HG02759 (cell line): ENCODE data around the gene C10orf143.
"Not testable (repeated sequence)": the region's sequence is repeated elsewhere in the genome, so short reads cannot be mapped to it uniquely, and the experiment has no call there.

Source experiments
- ATAC-seq: cut with Tn5 transposase; IDR thresholded peaks from one replicate; pipeline ENCODE4 v1.9.1; 2021; ENCODE audit warnings: mild to moderate bottlenecking, moderate library complexity; ENCODE audit not compliant: unreplicated experiment

Gene C10orf143

DNA sequence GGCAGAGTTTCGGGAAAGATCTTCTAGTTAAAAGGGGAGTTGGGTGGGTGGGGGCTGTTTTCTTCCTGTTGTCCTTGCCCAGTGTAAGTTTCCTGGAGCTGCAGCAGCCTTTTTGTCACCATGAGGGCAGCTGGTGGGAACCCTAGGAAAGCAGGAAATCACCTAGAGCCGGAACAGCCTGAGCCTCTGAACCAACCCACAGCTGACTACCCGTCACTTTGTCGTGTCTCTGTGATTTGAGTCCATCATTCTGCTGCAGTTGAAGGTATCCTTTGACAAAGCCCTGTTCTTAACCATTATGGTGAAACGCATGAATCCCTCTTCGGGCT, 1.2 kb upstream of the C10orf143 start:
- ATAC-seq: no peak

DNA sequence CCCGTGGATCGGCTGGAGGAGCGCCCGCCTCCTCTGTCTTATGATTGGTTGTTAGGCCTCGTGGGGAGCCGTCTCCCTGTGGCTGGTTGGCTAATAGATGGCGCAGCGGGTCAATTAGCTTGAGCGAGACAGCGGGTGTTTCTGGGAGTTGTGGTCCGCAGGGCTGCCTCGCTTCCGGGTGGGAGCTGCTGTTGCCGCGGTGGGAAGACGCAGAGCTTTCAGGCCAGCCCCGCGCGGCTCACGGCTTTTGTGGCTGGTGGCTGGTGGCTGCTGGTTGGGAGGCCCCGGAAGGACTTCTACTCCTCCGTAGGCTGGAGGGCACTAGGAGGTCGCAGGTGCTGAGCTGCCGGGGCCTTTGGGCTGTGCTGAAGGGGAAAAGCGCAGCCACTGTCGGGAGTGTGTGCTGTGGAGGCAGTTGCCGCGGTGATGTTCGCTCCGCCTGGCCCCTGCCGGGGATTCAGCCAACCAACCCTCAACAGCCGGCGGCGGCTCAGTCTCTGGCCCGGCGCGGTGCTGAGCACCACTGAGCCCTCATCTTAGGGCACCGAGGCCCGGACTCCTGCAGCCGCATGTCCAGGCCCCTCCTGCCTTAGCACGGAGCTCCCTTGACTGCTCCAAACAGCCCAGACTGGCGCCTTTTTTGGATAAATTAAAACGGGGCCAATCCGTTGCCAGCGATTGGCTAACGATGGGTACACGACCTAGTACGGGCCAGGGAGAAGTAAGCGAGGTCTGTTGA, 652 bp upstream of the C10orf143 start:
- peak; percentile 84 for ATAC-seq

DNA sequence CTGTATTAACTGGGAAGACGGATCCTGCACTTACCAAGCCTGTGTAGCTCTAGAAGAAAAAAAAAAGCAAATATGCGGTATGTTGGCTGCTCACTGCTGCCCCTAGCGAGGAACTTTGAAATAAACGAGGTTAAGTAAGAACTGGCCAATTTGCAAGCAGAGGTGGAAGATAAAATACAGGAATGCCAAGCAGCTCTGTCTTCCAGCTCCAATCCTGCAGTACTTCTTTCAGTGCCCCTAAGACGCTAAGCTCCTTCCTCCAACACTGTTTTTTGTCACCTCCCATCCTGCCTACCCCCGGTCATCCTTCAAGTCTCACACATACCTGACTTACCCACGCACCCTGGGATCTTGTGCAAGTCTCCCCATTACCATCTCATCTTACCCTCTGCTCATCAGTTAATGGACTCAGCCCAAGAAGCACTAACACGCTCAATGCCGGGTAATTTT, 809 bp downstream of the C10orf143 start:
- ATAC-seq: no peak

DNA sequence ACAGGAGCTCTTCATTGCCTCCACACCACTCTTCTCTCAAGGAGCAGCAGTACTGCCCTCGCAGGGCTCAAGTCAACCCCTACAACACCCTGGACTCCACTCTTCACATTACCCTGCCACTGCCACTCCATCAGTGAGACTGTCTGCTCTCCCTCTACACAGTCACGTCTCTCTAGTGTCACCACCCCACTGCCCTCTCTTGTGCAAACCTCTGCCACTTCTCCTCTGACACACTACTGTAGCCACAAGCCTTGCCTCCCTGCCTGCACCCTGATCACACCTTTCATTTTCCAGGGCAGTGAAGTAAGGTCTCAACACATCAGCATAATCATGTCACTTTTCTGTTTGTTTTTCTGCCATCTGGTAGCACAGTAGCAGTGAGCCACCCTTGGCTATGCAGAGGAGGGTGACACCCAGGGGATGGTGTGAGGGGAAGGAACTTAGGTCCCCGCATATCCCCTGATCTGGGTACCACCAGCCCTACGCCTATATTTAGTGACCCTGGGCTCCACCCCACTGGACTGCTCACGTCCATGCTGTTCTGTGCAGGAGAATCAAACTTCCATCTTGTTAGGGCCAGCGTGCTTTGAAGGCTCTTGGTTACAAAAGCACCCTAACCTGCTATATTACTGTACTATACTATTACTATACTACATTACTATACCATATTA, 1.6 kb downstream of the C10orf143 start:
- ATAC-seq: no peak

DNA sequence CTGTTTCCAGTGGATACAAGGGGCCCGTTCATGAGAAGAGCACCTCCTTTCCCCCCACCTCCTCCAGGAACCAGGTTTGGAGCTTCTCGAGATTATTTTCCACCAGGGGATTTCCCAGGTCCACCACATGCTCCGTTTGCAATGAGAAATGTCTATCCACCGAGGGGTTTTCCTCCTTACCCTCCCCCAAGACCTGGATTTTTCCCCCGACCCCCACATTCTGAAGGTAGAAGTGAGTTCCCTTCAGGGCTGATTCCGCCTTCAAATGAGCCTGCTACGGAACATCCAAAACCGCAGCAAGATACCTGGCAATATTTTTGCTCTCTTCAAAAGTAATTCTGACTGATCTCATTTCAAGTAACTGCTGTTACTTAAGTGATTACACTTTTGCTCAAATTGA, 2.5 kb downstream of the C10orf143 start:
- ATAC-seq: not testable (repeated sequence)

DNA sequence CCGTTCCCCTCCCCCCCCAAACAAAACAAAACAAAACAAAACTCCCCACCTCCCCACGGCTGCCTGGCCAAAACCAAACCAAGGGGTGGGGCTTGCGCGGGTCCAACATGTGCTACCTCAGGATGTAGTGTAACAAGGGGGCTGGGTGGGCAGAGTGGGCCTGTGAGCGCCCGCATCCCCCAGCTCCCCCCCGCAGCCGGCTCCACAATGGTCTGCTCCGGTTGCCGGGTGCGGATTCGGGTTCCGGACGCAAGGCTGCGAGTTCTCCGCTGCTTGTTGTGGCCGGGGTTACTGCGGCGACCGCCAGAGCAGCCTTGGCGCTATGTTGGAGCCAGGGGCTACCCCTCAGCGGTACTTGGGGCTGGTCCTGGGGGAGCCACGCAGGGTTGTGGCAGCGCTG, 4.9 kb downstream of the C10orf143 start:
- ATAC-seq: no peak

DNA sequence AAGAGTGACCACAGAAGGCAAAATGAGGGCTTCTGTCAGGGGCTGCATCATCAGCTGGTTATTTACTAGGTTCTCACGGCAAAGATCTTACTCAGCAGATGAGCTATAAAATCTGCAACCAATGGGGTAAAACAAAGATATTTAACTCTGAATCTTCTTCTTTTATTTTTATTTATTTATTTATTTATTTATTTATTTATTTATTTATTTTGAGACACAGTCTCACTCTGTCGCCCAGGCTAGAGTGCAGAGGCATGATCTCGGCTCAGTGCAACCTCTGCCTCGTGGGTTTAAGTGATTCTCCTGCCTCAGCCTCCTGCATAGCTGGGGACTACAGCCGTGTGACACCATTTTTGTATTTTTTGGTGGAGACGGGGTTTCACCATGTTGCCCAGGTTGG, 11.3 kb downstream of the C10orf143 start:
- ATAC-seq: no peak

DNA sequence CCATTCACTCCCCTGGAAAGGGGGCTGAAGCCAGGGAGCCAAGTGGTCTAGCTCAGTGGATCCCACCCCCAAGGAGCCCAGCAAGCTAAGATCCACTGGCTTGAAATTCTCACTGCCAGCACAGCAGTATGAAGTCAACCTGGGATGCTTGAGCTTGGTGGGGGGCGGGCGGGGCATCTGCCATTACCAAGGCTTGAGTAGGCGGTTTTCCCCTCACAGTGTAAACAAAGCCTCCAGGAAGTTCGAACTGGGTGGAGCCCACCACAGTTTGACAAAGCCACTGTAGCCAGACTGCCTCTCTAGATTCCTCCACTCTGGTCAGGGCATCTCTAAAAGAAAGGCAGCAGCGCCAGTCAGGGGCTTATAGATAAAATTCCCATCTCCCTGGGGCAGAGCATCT, 20.1 kb downstream of the C10orf143 start:
- ATAC-seq: not testable (repeated sequence)

DNA sequence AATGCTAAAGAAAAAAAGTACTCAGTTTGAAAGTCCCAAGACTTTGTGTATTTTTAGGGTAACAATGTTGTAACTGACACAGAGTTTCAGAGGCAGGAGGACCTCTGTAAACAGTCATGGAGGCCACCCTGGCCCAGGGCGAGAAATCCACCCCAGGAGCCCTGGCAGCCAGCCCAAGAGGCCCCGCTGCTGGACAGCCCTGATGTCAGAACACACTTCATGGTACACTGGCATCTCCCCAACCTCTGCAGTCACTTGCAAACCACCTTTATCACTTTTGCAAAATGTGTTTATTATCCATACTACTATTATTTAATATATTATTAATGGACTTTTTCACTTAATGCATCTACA, 30.2 kb downstream of the C10orf143 start:
- ATAC-seq: no peak

DNA sequence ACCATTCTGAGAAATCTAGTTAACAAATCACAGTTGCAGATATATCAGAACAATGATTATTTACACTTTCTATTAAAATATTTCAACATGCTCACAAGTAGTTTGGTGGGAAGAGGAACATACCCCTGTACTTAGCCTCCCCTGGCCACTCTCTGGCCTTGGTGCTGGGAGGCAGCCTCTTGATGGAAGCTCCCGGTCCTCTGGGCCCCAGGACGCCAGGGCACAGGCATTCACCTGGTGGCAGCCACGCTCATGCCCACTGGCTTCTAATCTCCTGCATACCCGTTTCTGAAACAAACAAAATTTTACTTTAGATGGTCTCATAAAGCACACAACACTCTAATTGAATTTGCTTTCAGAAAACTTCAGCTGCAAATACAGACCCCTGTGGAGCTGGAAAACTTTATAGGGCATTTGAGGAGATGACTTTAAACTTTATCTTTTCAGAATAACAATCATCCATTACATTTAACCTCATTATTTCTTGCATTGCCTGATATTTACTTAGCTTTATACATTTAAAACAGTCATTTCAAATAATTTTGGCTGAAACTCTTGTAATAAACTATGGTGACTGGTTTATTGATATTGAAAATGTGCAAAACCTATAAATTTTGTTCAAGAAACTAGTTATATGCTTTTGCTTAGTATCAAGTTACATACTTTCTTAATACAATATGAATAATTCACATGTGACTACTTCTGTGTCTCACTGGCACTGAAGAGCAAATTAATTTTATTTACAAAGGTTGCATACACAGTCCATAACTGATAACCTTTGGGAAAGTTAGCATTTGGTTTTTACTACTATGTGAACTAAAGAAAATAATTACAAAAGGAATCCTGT, 30.8 kb downstream of the C10orf143 start:
- no peak for ATAC-seq

DNA sequence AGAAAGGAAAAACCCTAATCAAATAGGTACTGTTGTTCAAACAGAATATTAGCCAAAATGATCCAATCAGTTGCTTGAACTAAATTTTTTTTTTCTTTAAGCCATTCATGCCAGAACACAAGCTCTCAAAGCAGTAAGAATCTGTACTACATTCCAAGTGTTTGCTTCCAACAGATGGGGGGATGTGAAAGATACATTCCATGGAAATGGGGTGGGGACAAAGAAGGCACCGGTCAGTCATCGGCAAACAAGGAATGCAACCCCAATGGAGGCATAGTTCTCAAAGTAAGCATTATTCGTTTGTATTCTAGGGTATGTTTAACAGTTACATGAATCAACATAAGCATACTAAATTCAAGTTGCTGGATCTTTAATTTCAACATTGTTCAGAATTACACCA, 32.5 kb downstream of the C10orf143 start:
- no peak for ATAC-seq

DNA sequence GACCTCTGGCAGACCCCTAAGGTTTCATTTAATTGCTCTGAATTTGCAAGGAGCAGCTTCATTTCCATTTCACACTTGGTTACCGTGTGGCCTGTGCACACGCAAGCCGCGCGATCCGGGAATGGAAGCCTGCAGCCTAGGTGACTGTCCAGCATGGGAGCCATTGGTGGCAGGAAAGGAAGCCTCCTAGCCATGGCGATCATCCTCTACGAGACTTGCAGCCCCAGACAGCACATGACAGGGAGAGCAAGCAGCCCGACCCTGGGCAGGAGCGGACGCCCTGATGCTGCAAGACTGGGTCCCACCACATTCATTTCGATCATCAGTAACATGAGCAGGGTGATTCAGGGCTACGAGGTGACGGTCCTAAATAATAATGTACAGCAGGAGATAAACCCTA, 33.9 kb downstream of the C10orf143 start:
- no peak for ATAC-seq

DNA sequence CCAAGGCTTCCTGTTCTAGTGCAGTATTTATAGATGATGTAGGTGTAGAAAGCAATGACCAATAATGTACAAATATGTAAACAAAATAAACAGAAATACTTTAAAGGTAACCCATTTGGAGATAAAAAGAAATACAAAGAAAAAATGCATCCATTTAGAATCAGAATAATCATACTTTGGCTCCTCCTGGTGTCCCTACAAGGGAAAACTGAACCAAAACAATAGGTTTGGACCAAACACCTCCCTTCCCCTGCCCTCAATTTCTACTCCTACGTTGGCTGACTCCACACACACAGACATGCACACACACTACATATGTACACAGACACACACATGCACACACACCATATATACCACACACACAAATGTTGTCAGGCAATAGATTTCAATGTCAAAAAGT, 36.0 kb downstream of the C10orf143 start:
- no peak for ATAC-seq

DNA sequence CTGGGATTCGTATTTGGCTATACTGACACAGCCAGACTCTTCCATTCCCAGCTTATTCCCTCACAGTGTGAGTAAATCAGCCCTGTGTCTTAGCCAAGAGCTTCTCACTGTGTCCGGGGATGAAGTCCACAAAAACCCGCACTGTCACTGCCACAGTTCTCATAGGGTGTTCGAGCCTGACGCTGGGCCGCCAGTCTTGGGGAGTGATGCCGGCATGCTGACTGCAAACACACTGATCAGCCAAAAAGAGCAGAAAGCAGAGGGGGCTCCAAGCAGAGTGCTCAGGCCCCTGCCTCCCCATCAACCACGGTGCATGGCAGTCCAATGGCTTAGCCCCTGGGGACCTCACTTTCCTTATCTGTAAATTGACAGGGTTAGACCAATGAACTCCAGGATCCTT, 36.7 kb downstream of the C10orf143 start:
- ATAC-seq: no peak

DNA sequence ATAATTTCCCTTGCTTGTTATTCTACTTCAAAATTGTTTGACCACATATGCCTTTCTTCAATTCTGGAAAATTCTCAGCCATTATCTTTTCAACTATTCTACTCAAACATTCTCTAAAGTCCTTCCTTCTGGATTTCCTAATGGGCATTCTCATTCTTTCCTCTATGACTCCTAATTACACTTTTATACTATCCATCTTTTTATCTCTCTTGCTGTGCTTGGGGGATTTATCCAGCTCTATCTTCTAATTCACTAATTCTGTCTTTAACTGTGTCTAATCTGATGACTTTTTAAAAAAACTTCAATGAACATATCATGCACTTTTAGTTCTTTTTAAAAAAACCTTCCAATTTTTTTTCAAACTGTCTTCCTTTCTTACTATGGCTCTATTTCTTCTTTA, 38.4 kb downstream of the C10orf143 start:
- ATAC-seq: no peak

DNA sequence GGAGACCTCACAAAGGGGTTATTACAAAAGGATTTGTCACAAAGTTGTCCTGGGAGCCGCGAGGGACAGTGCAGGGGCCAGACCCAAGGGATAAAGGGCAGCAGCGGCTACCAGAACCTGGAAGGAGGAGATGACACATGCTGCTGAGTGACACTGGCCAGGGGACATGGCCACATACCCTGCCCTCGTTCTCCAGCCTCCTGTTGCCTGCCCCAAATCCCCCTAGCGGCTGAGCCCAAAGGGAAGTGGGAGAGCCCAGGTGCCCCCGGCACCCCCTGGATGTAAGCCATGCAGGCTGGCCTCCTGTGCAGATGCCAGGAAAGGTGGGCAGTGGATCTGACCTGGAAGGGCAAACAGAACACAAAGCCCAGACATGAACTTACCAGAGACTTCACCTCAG, 42.7 kb downstream of the C10orf143 start:
- no peak for ATAC-seq

DNA sequence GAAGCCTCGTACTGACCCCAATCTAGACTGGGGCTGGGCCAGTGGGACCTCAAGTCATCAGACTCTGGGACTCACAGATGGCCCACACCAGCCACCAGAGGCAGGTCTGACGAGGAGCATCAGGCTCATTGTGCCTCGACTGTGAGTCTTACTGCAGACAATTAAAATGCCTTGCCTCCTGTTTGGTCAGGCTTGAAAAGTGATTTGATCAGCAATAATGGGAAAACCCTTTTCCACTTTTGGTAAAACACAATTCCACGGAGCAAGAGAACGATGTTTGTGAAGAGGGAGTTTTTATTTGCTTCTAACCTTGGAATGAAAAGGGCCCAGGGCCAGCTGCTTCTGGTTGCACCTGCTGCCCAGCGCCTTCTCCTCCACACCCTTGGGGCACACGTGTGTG, 43.9 kb downstream of the C10orf143 start:
- no peak for ATAC-seq

DNA sequence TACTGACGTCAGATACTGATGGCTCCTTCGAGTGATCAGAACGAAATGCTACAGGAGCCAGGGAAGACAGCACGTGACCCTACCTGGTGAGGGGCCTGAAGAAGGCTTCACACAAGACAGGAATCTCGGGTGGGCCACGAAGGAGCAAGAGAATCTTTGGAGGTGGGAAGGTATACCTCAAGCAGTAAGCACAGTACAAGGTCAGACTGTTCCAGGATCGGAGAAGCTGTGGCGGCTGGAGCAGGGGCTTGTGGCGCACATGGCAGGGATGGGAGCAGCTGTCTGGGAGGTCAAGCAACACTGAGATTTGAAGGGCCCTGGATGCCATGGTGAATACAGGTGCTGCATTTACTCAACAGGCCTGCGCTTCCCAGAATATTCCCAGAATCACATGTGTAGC, 45.4 kb downstream of the C10orf143 start:
- ATAC-seq: no peak

DNA sequence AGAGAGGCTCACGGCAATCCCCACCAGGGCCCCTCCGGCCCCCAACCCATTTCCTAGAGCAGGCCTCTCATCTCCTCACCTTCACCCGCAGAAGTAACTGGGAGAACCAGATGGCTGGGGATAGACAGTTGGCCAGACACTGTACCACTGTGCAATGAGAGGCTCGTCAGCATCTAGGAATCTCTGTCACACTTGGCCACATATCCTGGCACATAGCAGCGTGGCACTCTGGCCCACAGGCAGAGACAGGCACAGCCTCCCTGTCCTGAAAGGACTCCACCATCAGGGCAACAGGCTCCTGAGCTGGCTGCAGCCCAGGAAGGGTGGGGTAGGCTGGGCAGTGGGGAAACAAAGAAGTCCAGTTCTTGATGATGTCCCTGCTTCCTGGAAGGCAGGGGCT, 45.8 kb downstream of the C10orf143 start:
- ATAC-seq: no peak

DNA sequence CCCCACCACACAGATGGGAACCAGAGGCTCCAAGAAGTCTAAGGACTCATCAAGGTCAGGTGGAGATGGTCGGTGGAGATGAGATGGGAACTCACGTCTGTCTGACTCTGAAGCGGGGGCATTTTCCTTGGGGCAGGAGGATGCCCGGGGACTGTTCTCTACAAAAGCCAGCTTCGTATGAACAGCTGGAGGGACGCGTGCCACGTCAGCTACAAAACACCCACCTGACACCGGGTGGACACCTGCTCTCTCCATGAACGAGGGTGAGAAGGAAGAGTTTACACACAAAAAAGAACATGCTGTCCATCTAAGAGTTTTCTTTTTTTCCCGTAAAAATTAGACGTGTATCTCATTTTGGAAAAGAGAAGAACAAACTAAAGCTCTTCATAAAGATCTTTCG, 47.7 kb downstream of the C10orf143 start:
- ATAC-seq: no peak

DNA sequence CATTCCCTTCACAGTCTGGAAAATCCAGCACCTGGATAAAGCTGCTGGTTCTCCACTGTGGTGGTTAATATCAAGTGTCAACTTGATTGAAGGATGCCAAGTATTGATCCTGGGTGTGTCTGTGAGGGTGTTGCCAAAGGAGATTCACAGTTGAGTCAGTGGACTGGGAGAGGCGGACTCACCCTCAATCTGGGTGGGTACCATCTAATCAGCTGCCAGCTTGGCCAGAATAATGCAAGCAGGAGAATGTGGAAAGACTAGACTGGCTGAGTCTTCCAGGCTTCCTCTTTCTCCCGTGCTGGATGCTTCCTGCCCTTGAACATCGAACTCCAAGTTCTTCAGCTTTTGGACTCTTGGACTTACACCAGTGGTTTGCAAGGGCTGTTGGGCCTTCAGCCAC, 48.4 kb downstream of the C10orf143 start:
- no peak for ATAC-seq

DNA sequence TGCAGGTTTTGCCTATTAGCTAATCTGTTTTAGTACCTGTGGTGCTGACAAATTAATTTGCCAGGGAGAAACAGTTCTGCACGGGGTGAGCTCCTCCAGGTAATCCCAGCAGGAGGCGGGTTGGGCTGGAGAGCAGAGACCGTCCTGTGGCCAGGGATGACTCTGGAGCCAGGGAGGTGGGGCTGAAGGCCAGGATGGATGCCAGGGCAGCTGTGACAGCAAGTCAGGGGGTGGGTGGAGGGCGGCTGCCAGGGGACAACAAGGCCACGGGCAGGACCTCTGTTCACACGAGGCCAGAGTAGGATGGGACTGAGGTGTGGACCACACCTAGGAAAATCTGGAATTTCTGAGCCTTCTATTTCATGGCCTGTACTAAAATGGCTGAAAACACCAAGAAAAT, 48.9 kb downstream of the C10orf143 start:
- ATAC-seq: no peak
